T-helper 17 cell (primary cell): ENCODE measurements around the gene AZGP1. TPM values are rescaled to one million over a fixed set of nuclear protein-coding genes. Genes with fewer than 3 reads are reported as not detected.
A peak's percentile ranks its signal among the peaks of the same experiment; 100 is the strongest.
"Not testable (repeated sequence)": the region's sequence is repeated elsewhere in the genome, so short reads cannot be mapped to it uniquely, and the experiment has no call there.

Experiments used
- ATAC-seq: fragments of 150-1000 bp; cut with Tn5 transposase; 2 replicates; pipeline ENCODE4 v1.10.0; 2021; ENCODE audit warnings: mild to moderate bottlenecking, moderate library complexity
- DNase-seq, 3 donors: peaks; one replicate each; pipeline versions ENCODE4 v3.0.0 to v3.0.0-alpha.2; 2020 to 2021
- H3K9me3 ChIP-seq: one replicate; pipeline ENCODE4 v1.7.0; 2013; ENCODE audit warnings: low read length, mild to moderate bottlenecking; ENCODE audit not compliant: control insufficient read depth, poor library complexity, severe bottlenecking
- H3K27ac Mint-ChIP-seq: one replicate; pipeline ENCODE4 v1.8.0; 2022; ENCODE audit warnings: mild to moderate bottlenecking, moderate library complexity, mixed read lengths
- H3K27me3 Mint-ChIP-seq: one replicate; pipeline ENCODE4 v1.8.0; 2022; ENCODE audit warnings: mixed read lengths
- H3K36me3 Mint-ChIP-seq: one replicate; pipeline ENCODE4 v1.8.0; 2022; ENCODE audit warnings: low read depth, mixed read lengths
- H3K4me1 Mint-ChIP-seq: one replicate; pipeline ENCODE4 v1.8.0; 2022; ENCODE audit warnings: mild to moderate bottlenecking, mixed read lengths
- H3K4me3 Mint-ChIP-seq: one replicate; pipeline ENCODE4 v1.8.0; 2022; ENCODE audit warnings: mild to moderate bottlenecking, moderate library complexity, mixed read lengths
- total RNA-seq, 4 donors: library from RNA in 2 of 4; stranded (reverse) in 2 of 4; gene quantifications; one replicate each; pipeline ENCODE4 v1.2.3 and lab custom pipeline; 2022 to 2026

AZGP1 gene
- total RNA-seq, 2 donors from 2014 or later: not detected

- Mint-ChIP-seq H3K27me3 (peaks cover 36% of the 10 kb centered on the region), H3K4me3 (no peak overlapping the region), H3K36me3 (no peaks in the 10 kb centered on the region), H3K4me1 (peaks cover 2% of the 10 kb centered on the region), H3K27ac (no peak overlapping the region)
- DNase-seq (no peak), ATAC-seq (no peak)
- no peaks in the 10 kb centered on the region for H3K9me3 ChIP-seq
Observed at GRCh38 chr7:99955247-99955646, 20.6 kb downstream of the AZGP1 start.

GRCh38 chr7:99954643-99955042, 21.2 kb downstream of the AZGP1 start:
- not testable (repeated sequence) for H3K27ac Mint-ChIP-seq, ATAC-seq, H3K4me1 Mint-ChIP-seq, H3K9me3 ChIP-seq, H3K36me3 Mint-ChIP-seq, DNase-seq, H3K4me3 Mint-ChIP-seq
- peaks cover 34% of the 10 kb centered on the region for H3K27me3 Mint-ChIP-seq

GRCh38 chr7:99953649-99954048, 22.2 kb downstream of the AZGP1 start:
- DNase-seq: no peak
- H3K27me3 Mint-ChIP-seq: peaks cover 34% of the 10 kb centered on the region
- H3K4me1 Mint-ChIP-seq: peaks cover 2% of the 10 kb centered on the region
- H3K27ac Mint-ChIP-seq: no peak overlapping the region
- no peak for ATAC-seq
- H3K4me3 Mint-ChIP-seq: no peak overlapping the region
- H3K36me3 Mint-ChIP-seq: peaks cover 2% of the 10 kb centered on the region
- H3K9me3 ChIP-seq: no peaks in the 10 kb centered on the region

- not testable (repeated sequence) for H3K27ac Mint-ChIP-seq, ATAC-seq, H3K36me3 Mint-ChIP-seq, H3K4me3 Mint-ChIP-seq, H3K4me1 Mint-ChIP-seq, H3K9me3 ChIP-seq, DNase-seq
- peaks cover 41% of the 10 kb centered on the region for H3K27me3 Mint-ChIP-seq
Observed at GRCh38 chr7:99952649-99953048, 23.2 kb downstream of the AZGP1 start.

- not testable (repeated sequence) for H3K36me3 Mint-ChIP-seq, DNase-seq, H3K27ac Mint-ChIP-seq, ATAC-seq, H3K9me3 ChIP-seq, H3K4me1 Mint-ChIP-seq, H3K4me3 Mint-ChIP-seq
- H3K27me3 Mint-ChIP-seq: peaks cover 43% of the 10 kb centered on the region
Observed at GRCh38 chr7:99950819-99951218, 25.0 kb downstream of the AZGP1 start.

GRCh38 chr7:99949645-99950228, 26.1 kb downstream of the AZGP1 start:
- no peaks in the 10 kb centered on the region for H3K9me3 ChIP-seq
- H3K36me3 Mint-ChIP-seq: peaks cover 6% of the 10 kb centered on the region
- no peak overlapping the region for H3K27ac Mint-ChIP-seq
- peaks cover 4% of the 10 kb centered on the region for H3K4me1 Mint-ChIP-seq
- ATAC-seq: no peak
- H3K4me3 Mint-ChIP-seq: no peak overlapping the region
- H3K27me3 Mint-ChIP-seq: peaks cover 37% of the 10 kb centered on the region
- DNase-seq: no peak

- Mint-ChIP-seq H3K36me3 (peaks cover 9% of the 10 kb centered on the region), H3K4me1 (peaks cover 8% of the 10 kb centered on the region), H3K4me3 (no peak overlapping the region), H3K27ac (no peak overlapping the region), H3K27me3 (peaks cover 57% of the 10 kb centered on the region)
- no peak for ATAC-seq
- no peaks in the 10 kb centered on the region for H3K9me3 ChIP-seq
- DNase-seq: no peak
Observed at GRCh38 chr7:99947608-99948007, 28.2 kb downstream of the AZGP1 start.

- Mint-ChIP-seq H3K36me3 (peaks cover 7% of the 10 kb centered on the region), H3K4me1 (peaks cover 8% of the 10 kb centered on the region), H3K4me3 (no peak overlapping the region), H3K27ac (no peak overlapping the region), H3K27me3 (peaks cover 74% of the 10 kb centered on the region)
- ATAC-seq: no peak
- no peaks in the 10 kb centered on the region for H3K9me3 ChIP-seq
- DNase-seq: no peak
Observed at GRCh38 chr7:99944497-99945070, 31.2 kb downstream of the AZGP1 start.

- H3K9me3 ChIP-seq: no peaks in the 10 kb centered on the region
- Mint-ChIP-seq H3K36me3 (peaks cover 7% of the 10 kb centered on the region), H3K27ac (no peak overlapping the region), H3K27me3 (peaks cover 67% of the 10 kb centered on the region), H3K4me1 (peaks cover 8% of the 10 kb centered on the region), H3K4me3 (peak overlapping the region; percentile 76)
- no peak for DNase-seq
- ATAC-seq: no peak
Observed at GRCh38 chr7:99943641-99944496, 32.0 kb downstream of the AZGP1 start.

GRCh38 chr7:99938296-99938695, 37.5 kb downstream of the AZGP1 start:
- DNase-seq: no peak
- no peak for ATAC-seq
- peaks cover 50% of the 10 kb centered on the region for H3K27me3 Mint-ChIP-seq
- H3K4me1 Mint-ChIP-seq: peaks cover 8% of the 10 kb centered on the region
- H3K36me3 Mint-ChIP-seq: no peaks in the 10 kb centered on the region
- no peaks in the 10 kb centered on the region for H3K9me3 ChIP-seq
- no peak overlapping the region for H3K27ac Mint-ChIP-seq
- H3K4me3 Mint-ChIP-seq: no peak overlapping the region

GRCh38 chr7:99935009-99935408, 40.8 kb downstream of the AZGP1 start:
- ATAC-seq, H3K9me3 ChIP-seq, H3K36me3 Mint-ChIP-seq, DNase-seq: not testable (repeated sequence)
- peak overlapping the region; percentile 36 for H3K4me3 Mint-ChIP-seq
- H3K27ac Mint-ChIP-seq: peak overlapping the region; percentile 70
- peaks cover 24% of the 10 kb centered on the region for H3K27me3 Mint-ChIP-seq
- peaks cover 13% of the 10 kb centered on the region for H3K4me1 Mint-ChIP-seq

GRCh38 chr7:99930376-99930775, 45.5 kb downstream of the AZGP1 start:
- no peak overlapping the region for H3K27ac Mint-ChIP-seq
- no peak overlapping the region for H3K4me3 Mint-ChIP-seq
- H3K4me1 Mint-ChIP-seq: peaks cover 37% of the 10 kb centered on the region
- H3K9me3 ChIP-seq: no peaks in the 10 kb centered on the region
- DNase-seq (no peak), ATAC-seq (no peak)
- H3K36me3 Mint-ChIP-seq: peaks cover 8% of the 10 kb centered on the region
- H3K27me3 Mint-ChIP-seq: peaks cover 50% of the 10 kb centered on the region

GRCh38 chr7:99929730-99930053, 46.1 kb downstream of the AZGP1 start:
- Mint-ChIP-seq H3K4me1 (peaks cover 32% of the 10 kb centered on the region), H3K4me3 (peak overlapping the region; percentile 79), H3K36me3 (peaks cover 8% of the 10 kb centered on the region), H3K27me3 (peaks cover 44% of the 10 kb centered on the region), H3K27ac (peak overlapping the region; percentile 41)
- no peaks in the 10 kb centered on the region for H3K9me3 ChIP-seq
- DNase-seq: no peak
- no peak for ATAC-seq
